Osteocyte (in vitro differentiated cells): ENCODE measurements around the gene PCDHA8. TPM values are rescaled to one million over a fixed set of nuclear protein-coding genes. Genes with fewer than 3 reads are reported as not detected.
"Not testable (repeated sequence)": the region's sequence is repeated elsewhere in the genome, so short reads cannot be mapped to it uniquely, and the experiment has no call there.

Source experiments
- DNase-seq: peaks from one replicate; pipeline ENCODE4 v3.0.0; 2021; ENCODE audit warnings: mixed read lengths; ENCODE audit not compliant: unreplicated experiment; ENCODE audit errors: extremely low spot score
- H3K27ac Mint-ChIP-seq: one replicate; pipeline ENCODE4 v1.8.0; 2021; ENCODE audit warnings: mild to moderate bottlenecking, mixed read lengths; ENCODE audit not compliant: unreplicated experiment
- H3K27me3 Mint-ChIP-seq: one replicate; pipeline ENCODE4 v1.8.0; 2021; ENCODE audit warnings: mixed read lengths; ENCODE audit not compliant: unreplicated experiment
- H3K36me3 Mint-ChIP-seq: one replicate; pipeline ENCODE4 v1.8.0; 2021; ENCODE audit warnings: mixed read lengths; ENCODE audit not compliant: unreplicated experiment
- H3K4me1 Mint-ChIP-seq: one replicate; pipeline ENCODE4 v1.8.0; 2021; ENCODE audit warnings: mixed read lengths; ENCODE audit not compliant: unreplicated experiment
- H3K4me3 Mint-ChIP-seq: one replicate; pipeline ENCODE4 v1.8.0; 2021; ENCODE audit warnings: mild to moderate bottlenecking, moderate library complexity, mixed read lengths; ENCODE audit not compliant: unreplicated experiment
- H3K9me3 Mint-ChIP-seq: one replicate; pipeline ENCODE4 v1.8.0; 2021; ENCODE audit warnings: mixed read lengths; ENCODE audit not compliant: unreplicated experiment
- CTCF ChIP-seq: fragments of 200-600 bp; sonication (generic); IDR thresholded peaks from 2 replicates; pipeline ENCODE4 v1.5.0; 2021; ENCODE audit warnings: antibody characterized with exemption, mild to moderate bottlenecking, moderate library complexity
- long read RNA-seq: library from polyadenylated mRNA; unstranded; transcript quantifications from one replicate; pipeline ENCODE4 v2.0.0, GENCODE V29; 2021
- total RNA-seq: library from RNA; stranded (reverse); gene quantifications from 2 replicates; pipeline ENCODE4 v1.2.1, GENCODE V29; 2021

The PCDHA8 gene, protein sequence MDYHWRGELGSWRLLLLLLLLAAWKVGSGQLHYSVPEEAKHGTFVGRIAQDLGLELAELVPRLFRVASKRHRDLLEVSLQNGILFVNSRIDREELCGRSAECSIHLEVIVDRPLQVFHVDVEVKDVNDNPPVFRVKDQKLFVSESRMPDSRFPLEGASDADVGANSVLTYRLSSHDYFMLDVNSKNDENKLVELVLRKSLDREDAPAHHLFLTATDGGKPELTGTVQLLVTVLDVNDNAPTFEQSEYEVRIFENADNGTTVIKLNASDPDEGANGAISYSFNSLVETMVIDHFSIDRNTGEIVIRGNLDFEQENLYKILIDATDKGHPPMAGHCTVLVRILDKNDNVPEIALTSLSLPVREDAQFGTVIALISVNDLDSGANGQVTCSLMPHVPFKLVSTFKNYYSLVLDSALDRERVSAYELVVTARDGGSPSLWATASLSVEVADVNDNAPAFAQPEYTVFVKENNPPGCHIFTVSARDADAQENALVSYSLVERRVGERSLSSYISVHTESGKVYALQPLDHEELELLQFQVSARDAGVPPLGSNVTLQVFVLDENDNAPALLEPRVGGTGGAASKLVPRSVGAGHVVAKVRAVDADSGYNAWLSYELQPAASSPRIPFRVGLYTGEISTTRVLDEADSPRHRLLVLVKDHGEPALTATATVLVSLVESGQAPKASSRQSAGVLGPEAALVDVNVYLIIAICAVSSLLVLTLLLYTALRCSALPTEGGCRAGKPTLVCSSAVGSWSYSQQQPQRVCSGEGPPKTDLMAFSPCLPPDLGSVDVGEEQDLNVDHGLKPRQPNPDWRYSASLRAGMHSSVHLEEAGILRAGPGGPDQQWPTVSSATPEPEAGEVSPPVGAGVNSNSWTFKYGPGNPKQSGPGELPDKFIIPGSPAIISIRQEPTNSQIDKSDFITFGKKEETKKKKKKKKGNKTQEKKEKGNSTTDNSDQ
- total RNA-seq: 1.9 and 2.0 TPM in 2 replicates
- long read RNA-seq: 0 reads

GRCh38 chr5:140840978-140841962 lies at the start of gene PCDHA8:
TSS of gene PCDHA8 (plus strand) at chr5:140841187. CDS start at chr5:140841322, 135 bp downstream.
- TF ChIP-seq CTCF: no peak
- Mint-ChIP-seq H3K4me3 (no peak within 1 kb of the TSS), H3K4me1 (no peaks in the 10 kb centered on the region), H3K27ac (no peak within 1 kb of the TSS), H3K9me3 (peaks cover 15% of the 10 kb centered on the region), H3K36me3 (peaks cover 15% of the 10 kb centered on the region), H3K27me3 (no peaks in the 10 kb centered on the region)
- DNase-seq: no peak

GRCh38 chr5:140794595-140795258 lies 46.3 kb upstream of the PCDHA8 start, which contains the start of gene PCDHA2:
TSS of gene PCDHA2 (plus strand) at chr5:140794852.
- DNase-seq: no peak
- peak; percentile 25 for TF ChIP-seq CTCF
- Mint-ChIP-seq H3K36me3 (peaks cover 4% of the 10 kb centered on the region), H3K27me3 (no peaks in the 10 kb centered on the region), H3K27ac (no peak within 1 kb of the TSS), H3K9me3 (peaks cover 36% of the 10 kb centered on the region), H3K4me1 (no peaks in the 10 kb centered on the region), H3K4me3 (peak within 1 kb of the TSS; percentile 63)

DNA sequence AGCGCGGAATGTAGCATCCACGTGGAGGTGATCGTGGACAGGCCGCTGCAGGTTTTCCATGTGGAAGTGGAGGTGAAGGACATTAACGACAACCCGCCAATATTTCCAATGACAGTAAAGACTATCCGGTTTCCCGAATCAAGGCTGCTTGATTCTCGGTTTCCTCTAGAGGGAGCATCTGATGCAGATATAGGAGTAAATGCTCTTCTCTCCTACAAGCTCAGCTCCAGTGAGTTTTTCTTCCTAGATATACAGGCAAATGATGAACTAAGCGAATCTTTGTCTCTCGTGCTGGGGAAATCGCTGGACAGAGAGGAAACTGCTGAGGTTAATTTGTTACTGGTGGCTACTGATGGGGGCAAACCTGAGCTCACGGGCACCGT lies 45.7 kb upstream of the PCDHA8 start:
- Mint-ChIP-seq H3K9me3 (peaks cover 38% of the 10 kb centered on the region), H3K27ac (no peak overlapping the region), H3K36me3 (peaks cover 5% of the 10 kb centered on the region), H3K27me3 (no peaks in the 10 kb centered on the region), H3K4me3 (peak overlapping the region; percentile 63), H3K4me1 (no peaks in the 10 kb centered on the region)
- DNase-seq: no peak
- TF ChIP-seq CTCF: peak; percentile 31

GRCh38 chr5:140796072-140796717 lies 44.8 kb upstream of the PCDHA8 start:
- DNase-seq: peak; percentile 84
- H3K4me1 Mint-ChIP-seq, H3K27ac Mint-ChIP-seq, H3K4me3 Mint-ChIP-seq, H3K36me3 Mint-ChIP-seq, H3K27me3 Mint-ChIP-seq: not testable (repeated sequence)
- H3K9me3 Mint-ChIP-seq: peaks cover 39% of the 10 kb centered on the region
